GM18511 (cell line): Measurements from ENCODE around the gene TP63.
A peak's percentile ranks its signal among the peaks of the same experiment; 100 is the strongest.

Experiments used
- ATAC-seq: cut with Tn5 transposase; IDR thresholded peaks from one replicate; pipeline ENCODE4 v1.9.1; 2021; ENCODE audit warnings: mild to moderate bottlenecking, moderate library complexity; ENCODE audit not compliant: unreplicated experiment

The TP63 gene

GRCh38 chr3:189680723-189681122, 49.5 kb downstream of the TP63 start:
- no peak for ATAC-seq

GRCh38 chr3:189683546-189684255, 52.5 kb downstream of the TP63 start:
- ATAC-seq: no peak

- no peak for ATAC-seq
Observed at GRCh38 chr3:189684317-189684716, 53.1 kb downstream of the TP63 start.

GRCh38 chr3:189685291-189685690, 54.1 kb downstream of the TP63 start:
- no peak for ATAC-seq

- ATAC-seq: no peak
Observed at GRCh38 chr3:189685860-189686259, 54.7 kb downstream of the TP63 start.

- ATAC-seq: no peak
Observed at GRCh38 chr3:189687475-189687874, 56.3 kb downstream of the TP63 start.

- no peak for ATAC-seq
Observed at GRCh38 chr3:189688262-189688661, 57.1 kb downstream of the TP63 start.

- no peak for ATAC-seq
Observed at GRCh38 chr3:189689625-189690024, 58.4 kb downstream of the TP63 start.

- no peak for ATAC-seq
Observed at GRCh38 chr3:189690237-189690636, 59.0 kb downstream of the TP63 start.

- no peak for ATAC-seq
Observed at GRCh38 chr3:189690672-189691071, 59.5 kb downstream of the TP63 start.

- ATAC-seq: no peak
Observed at GRCh38 chr3:189695400-189695799, 64.2 kb downstream of the TP63 start.

- no peak for ATAC-seq
Observed at GRCh38 chr3:189698811-189699210, 67.6 kb downstream of the TP63 start.

- ATAC-seq: no peak
Observed at GRCh38 chr3:189699885-189700284, 68.7 kb downstream of the TP63 start.

GRCh38 chr3:189702066-189702646, 71.0 kb downstream of the TP63 start:
- no peak for ATAC-seq

- ATAC-seq: no peak
Observed at GRCh38 chr3:189703865-189704264, 72.7 kb downstream of the TP63 start.

- no peak for ATAC-seq
Observed at GRCh38 chr3:189708375-189708774, 77.2 kb downstream of the TP63 start.

GRCh38 chr3:189710620-189711402, 79.6 kb downstream of the TP63 start:
- ATAC-seq: peak; percentile 51

GRCh38 chr3:189712906-189713483, 81.8 kb downstream of the TP63 start:
- ATAC-seq: no peak

GRCh38 chr3:189714991-189715961, 84.1 kb downstream of the TP63 start:
- ATAC-seq: peak; percentile 60

GRCh38 chr3:189718215-189718614, 87.0 kb downstream of the TP63 start:
- no peak for ATAC-seq
